Measurements from ENCODE around the gene MYO18A.

The MYO18A gene

GRCh38 chr17:29145289-29146073, 34.7 kb downstream of the MYO18A start:
- DNase-seq = peak; percentile 85

- peak; percentile 32 for DNase-seq
Observed at GRCh38 chr17:29143894-29144293, 36.3 kb downstream of the MYO18A start.

- no peak for DNase-seq
Observed at GRCh38 chr17:29141514-29141876, 38.7 kb downstream of the MYO18A start.

GRCh38 chr17:29140631-29141513, 39.3 kb downstream of the MYO18A start:
- no peak for DNase-seq

- no peak for DNase-seq
Observed at GRCh38 chr17:29140051-29140621, 40.1 kb downstream of the MYO18A start.

GRCh38 chr17:29138971-29139691, 41.1 kb downstream of the MYO18A start:
- DNase-seq = no peak

- no peak for DNase-seq
Observed at GRCh38 chr17:29138184-29138955, 41.8 kb downstream of the MYO18A start.

GRCh38 chr17:29136998-29137730, 43.0 kb downstream of the MYO18A start:
- DNase-seq = no peak

GRCh38 chr17:29135464-29135863, 44.7 kb downstream of the MYO18A start:
- DNase-seq = no peak

- no peak for DNase-seq
Observed at GRCh38 chr17:29133121-29133713, 47.0 kb downstream of the MYO18A start.

GRCh38 chr17:29131814-29132682, 48.1 kb downstream of the MYO18A start:
- DNase-seq = no peak

- no peak for DNase-seq
Observed at GRCh38 chr17:29129731-29130130, 50.5 kb downstream of the MYO18A start.

- DNase-seq = no peak
Observed at GRCh38 chr17:29127840-29128239, 52.4 kb downstream of the MYO18A start.

- no peak for DNase-seq
Observed at GRCh38 chr17:29126268-29126930, 53.8 kb downstream of the MYO18A start.

- DNase-seq = no peak
Observed at GRCh38 chr17:29125651-29126050, 54.5 kb downstream of the MYO18A start.

- no peak for DNase-seq
Observed at GRCh38 chr17:29124925-29125273, 55.3 kb downstream of the MYO18A start.

- DNase-seq = peak; percentile 75
Observed at GRCh38 chr17:29124135-29124924, 55.9 kb downstream of the MYO18A start.

- DNase-seq = no peak
Observed at GRCh38 chr17:29123111-29123510, 57.1 kb downstream of the MYO18A start.

GRCh38 chr17:29121442-29121841, 58.8 kb downstream of the MYO18A start:
- DNase-seq = no peak
